Measurements from ENCODE around the gene NCL. TPM values are rescaled to one million over a fixed set of nuclear protein-coding genes. Genes with fewer than 3 reads are reported as not detected.
A peak's percentile ranks its signal among the peaks of the same experiment; 100 is the strongest.

Gene NCL
- total RNA-seq, 1 experiment from 2014 or later, result 557 TPM

- TF ChIP-seq EZH2 (IDR thresholded peaks at IDR 0.05; ENCODE audit: low read depth), result no peak
- TF ChIP-seq CTCF (conservative IDR thresholded peaks at IDR 0.05), result peak; percentile 54
- no peaks in the 10 kb centered on the region for H3K4me1 ChIP-seq (replicated peaks; ENCODE audit: insufficient read depth)
- no peaks in the 10 kb centered on the region for H3F3A ChIP-seq (ENCODE audit: insufficient read depth, low read depth)
- CTCF ChIA-PET, result interaction anchor here (0.6 kb wide), 1 partner anchor 14 kb away, joined by 6 read pairs; no protein-coding TSS in a partner anchor
- H3K79me2 ChIP-seq (ENCODE audit: low read depth), result no peaks in the 10 kb centered on the region
- DNase-seq, result peak in 1 of 2 experiments; percentile 48
- no peak overlapping the region for H3K4me3 ChIP-seq
- POLR2A ChIA-PET (ENCODE audit: unreplicated experiment), result no interaction called here
- H2AFZ ChIP-seq, result no peak overlapping the region
- BruUV-seq (replicated peaks), result no TSS peak
- H3K9me2 ChIP-seq (ENCODE audit: insufficient read depth), result no peaks in the 10 kb centered on the region
- no peaks in the 10 kb centered on the region for H3K36me3 ChIP-seq (ENCODE audit: low read depth)
- intact Hi-C loops (cut with micrococcal nuclease; ENCODE audit: unreplicated experiment), result no loop called here
- H4K20me1 ChIP-seq (ENCODE audit: insufficient read depth), result no peaks in the 10 kb centered on the region
- no peak overlapping the region for H3K4me2 ChIP-seq
- H3K9me3 ChIP-seq (ENCODE audit: insufficient read depth, low read depth), result no peaks in the 10 kb centered on the region
- no peaks in the 10 kb centered on the region for H3K27me3 ChIP-seq (ENCODE audit: insufficient read depth, low read depth)
- H3K27ac ChIP-seq, result no peak overlapping the region
Observed at GRCh38 chr2:231489990-231490389, 25.7 kb upstream of the NCL start.

GRCh38 chr2:231488331-231488730 lies 24.0 kb upstream of the NCL start:
- Histone ChIP-seq H3K79me2 (ENCODE audit: low read depth) (no peaks in the 10 kb centered on the region), H3K27me3 (ENCODE audit: insufficient read depth, low read depth) (no peaks in the 10 kb centered on the region), H3K4me1 (replicated peaks; ENCODE audit: insufficient read depth) (no peaks in the 10 kb centered on the region), H3F3A (ENCODE audit: insufficient read depth, low read depth) (no peaks in the 10 kb centered on the region), H3K36me3 (ENCODE audit: low read depth) (no peaks in the 10 kb centered on the region), H3K4me2 (no peak overlapping the region), H3K27ac (no peak overlapping the region), H3K4me3 (no peak overlapping the region), H2AFZ (no peak overlapping the region), H3K9me2 (ENCODE audit: insufficient read depth) (no peaks in the 10 kb centered on the region), H4K20me1 (ENCODE audit: insufficient read depth) (no peaks in the 10 kb centered on the region), H3K9me3 (ENCODE audit: insufficient read depth, low read depth) (no peaks in the 10 kb centered on the region)
- BruUV-seq (replicated peaks), result no TSS peak
- ChIA-PET POLR2A (ENCODE audit: unreplicated experiment) (no interaction called here), CTCF (interaction anchor here (0.6 kb wide), 1 partner anchor 206 kb away, joined by 6 read pairs; no protein-coding TSS in a partner anchor)
- intact Hi-C loops (cut with micrococcal nuclease; ENCODE audit: unreplicated experiment), result no loop called here
- TF ChIP-seq CTCF (conservative IDR thresholded peaks at IDR 0.05) (no peak), EZH2 (IDR thresholded peaks at IDR 0.05; ENCODE audit: low read depth) (no peak)
- no peak for DNase-seq

- Histone ChIP-seq H2AFZ (no peak overlapping the region), H3K4me1 (replicated peaks; ENCODE audit: insufficient read depth) (no peaks in the 10 kb centered on the region), H3K36me3 (ENCODE audit: low read depth) (no peaks in the 10 kb centered on the region), H3K4me3 (no peak overlapping the region), H3K9me3 (ENCODE audit: insufficient read depth, low read depth) (no peaks in the 10 kb centered on the region), H3K27me3 (ENCODE audit: insufficient read depth, low read depth) (no peaks in the 10 kb centered on the region), H3F3A (ENCODE audit: insufficient read depth, low read depth) (no peaks in the 10 kb centered on the region), H4K20me1 (ENCODE audit: insufficient read depth) (no peaks in the 10 kb centered on the region), H3K79me2 (ENCODE audit: low read depth) (no peaks in the 10 kb centered on the region), H3K27ac (no peak overlapping the region), H3K4me2 (no peak overlapping the region), H3K9me2 (ENCODE audit: insufficient read depth) (no peaks in the 10 kb centered on the region)
- intact Hi-C loops (cut with micrococcal nuclease; ENCODE audit: unreplicated experiment), result no loop called here
- ChIA-PET POLR2A (ENCODE audit: unreplicated experiment) (no interaction called here), CTCF (no interaction called here)
- no peak for TF ChIP-seq EZH2 (IDR thresholded peaks at IDR 0.05; ENCODE audit: low read depth)
- no peak for TF ChIP-seq CTCF (conservative IDR thresholded peaks at IDR 0.05)
- BruUV-seq (replicated peaks), result no TSS peak
- DNase-seq, result no peak
Observed at GRCh38 chr2:231486851-231487596, 22.7 kb upstream of the NCL start.

All from PC-9 (cell line).